IMR-90 (cell line): Measurements from ENCODE around the gene SIGLEC12. TPM values are rescaled to one million over a fixed set of nuclear protein-coding genes. Genes with fewer than 3 reads are reported as not detected.

Experiments used
- ATAC-seq: fragments of 200-7000 bp; cut with Tn5 transposase; 2 replicates; pipeline ENCODE4 v1.9.1; 2020; ENCODE audit warnings: low read depth, mild to moderate bottlenecking, moderate library complexity
- BruUV-seq: library from RNA; stranded (reverse); fragments of 400-500 nt; replicated peaks from 2 replicates; lab custom pipeline; 2021; lab: Mats Ljungman, UMichigan
- CTCF ChIA-PET: fragments of 300-600 bp; formaldehyde crosslinking; extraction: SDS; loops from one replicate; lab custom pipeline; 2021; ENCODE audit warnings: antibody characterized with exemption; lab: Yijun Ruan, JAX
- POLR2A ChIA-PET: fragments of 300-600 bp; sonication (Branson Sonifier 250); formaldehyde crosslinking; loops from one replicate; lab custom pipeline; 2022; ENCODE audit warnings: antibody characterized with exemption; ENCODE audit not compliant: unreplicated experiment; lab: Charles Lee
- DNase-seq: peaks from one replicate; pipeline ENCODE4 v3.0.0; 2013
- H2AFZ ChIP-seq: replicated peaks from 2 replicates; pipeline ENCODE3; 2013; ENCODE audit warnings: low read length, mild to moderate bottlenecking; ENCODE audit not compliant: poor library complexity
- H2AK5ac ChIP-seq: 2 replicates; pipeline ENCODE4 v1.6.1; 2013; ENCODE audit warnings: low read depth, low read length, inconsistent platforms
- H2AK9ac ChIP-seq: replicated peaks from 2 replicates; pipeline ENCODE3; 2013; ENCODE audit warnings: mild to moderate bottlenecking, low read depth, low read length, moderate library complexity; ENCODE audit not compliant: poor library complexity
- H2BK120ac ChIP-seq: 2 replicates; pipeline ENCODE4 v1.6.1; 2013; ENCODE audit warnings: low read depth, low read length, inconsistent platforms
- H2BK15ac ChIP-seq: 3 replicates; pipeline ENCODE4 v1.6.1; 2013; ENCODE audit warnings: low read depth, low read length, inconsistent platforms
- H2BK20ac ChIP-seq: 2 replicates; pipeline ENCODE4 v1.6.1; 2013; ENCODE audit warnings: low read depth, mild to moderate bottlenecking, inconsistent platforms, low read length, moderate library complexity
- H2BK5ac ChIP-seq: 2 replicates; pipeline ENCODE4 v1.6.1; 2013; ENCODE audit warnings: mild to moderate bottlenecking, low read depth, low read length, inconsistent platforms; ENCODE audit not compliant: poor library complexity, severe bottlenecking
- H3K14ac ChIP-seq: replicated peaks from 2 replicates; pipeline ENCODE4 v1.6.1; 2013; ENCODE audit warnings: low read depth, low read length, inconsistent platforms
- H3K18ac ChIP-seq: 2 replicates; pipeline ENCODE4 v1.6.1; 2013; ENCODE audit warnings: low read depth, low read length, control low read depth
- H3K23ac ChIP-seq: 2 replicates; pipeline ENCODE4 v1.6.1; 2013; ENCODE audit warnings: low read depth, low read length, inconsistent platforms
- H3K27ac ChIP-seq: 2 replicates; pipeline ENCODE4 v1.5.1; 2013; ENCODE audit warnings: mild to moderate bottlenecking, control low read depth, low read length; ENCODE audit not compliant: insufficient read depth
- H3K27me3 ChIP-seq: 2 replicates; pipeline ENCODE4 v1.6.1; 2013; ENCODE audit warnings: low read length; ENCODE audit not compliant: control insufficient read depth, insufficient read depth
- H3K36me3 ChIP-seq: 2 replicates; pipeline ENCODE4 v1.6.1; 2013; ENCODE audit warnings: low read length, mixed read lengths; ENCODE audit not compliant: control insufficient read depth, insufficient read depth
- H3K4ac ChIP-seq: 2 replicates; pipeline ENCODE4 v1.6.1; 2013; ENCODE audit warnings: low read depth, low read length, inconsistent platforms
- H3K4me1 ChIP-seq: 2 replicates; pipeline ENCODE4 v1.6.1; 2013; ENCODE audit warnings: low read length, mixed read lengths; ENCODE audit not compliant: control insufficient read depth, insufficient read depth
- H3K4me2 ChIP-seq: 2 replicates; pipeline ENCODE4 v1.6.1; 2013; ENCODE audit warnings: low read depth, mild to moderate bottlenecking, control low read depth, low read length, moderate library complexity
- H3K4me3 ChIP-seq: 2 replicates; pipeline ENCODE4 v1.5.1; 2013; ENCODE audit warnings: low read depth, mild to moderate bottlenecking, control low read depth, low read length, moderate library complexity; ENCODE audit not compliant: insufficient read depth
- H3K56ac ChIP-seq: 2 replicates; pipeline ENCODE4 v1.6.1; 2013; ENCODE audit warnings: low read length, inconsistent platforms; ENCODE audit not compliant: insufficient read depth; ENCODE audit errors: extremely low read depth
- H3K79me1 ChIP-seq, 2 experiments: 2 replicates each; pipeline ENCODE4 v1.6.1; 2013; ENCODE audit warnings: low read length in 2 of 2, inconsistent platforms in 1 of 2, low read depth in 1 of 2
- H3K9ac ChIP-seq: 2 replicates; pipeline ENCODE4 v1.6.1; 2013; ENCODE audit warnings: low read depth, low read length, control low read depth
- H3K9me1 ChIP-seq: 2 replicates; pipeline ENCODE4 v1.6.1; 2013; ENCODE audit warnings: low read length, inconsistent platforms; ENCODE audit not compliant: insufficient read depth
- H3K9me3 ChIP-seq: 2 replicates; pipeline ENCODE4 v1.6.1; 2013; ENCODE audit warnings: low read length; ENCODE audit not compliant: control insufficient read depth, insufficient read depth
- H4K20me1 ChIP-seq: 2 replicates; pipeline ENCODE4 v1.6.1; 2013; ENCODE audit warnings: low read length, inconsistent platforms; ENCODE audit not compliant: insufficient read depth
- H4K5ac ChIP-seq: 2 replicates; pipeline ENCODE4 v1.6.1; 2013; ENCODE audit warnings: mild to moderate bottlenecking, low read depth, low read length, control low read depth
- H4K8ac ChIP-seq, 2 experiments: 2 replicates each; pipeline ENCODE4 v1.6.1; 2013; ENCODE audit warnings: low read depth in 2 of 2, low read length in 2 of 2, control low read depth in 1 of 2, inconsistent platforms in 1 of 2
- H4K91ac ChIP-seq: 2 replicates; pipeline ENCODE4 v1.6.1; 2013; ENCODE audit warnings: low read depth, low read length, inconsistent platforms; ENCODE audit not compliant: insufficient read depth
- BHLHE40 ChIP-seq: fragments of 150-350 bp; IDR thresholded peaks from 2 replicates; pipeline ENCODE4 v1.6.1; 2016; ENCODE audit warnings: mild to moderate bottlenecking, low read depth, low read length
- CEBPB ChIP-seq: IDR thresholded peaks from 2 replicates; pipeline ENCODE4 v1.6.1; 2012; ENCODE audit warnings: low read depth, low read length, improper control_type of control experiment
- CHD1 ChIP-seq: IDR thresholded peaks from 2 replicates; pipeline ENCODE4 v1.6.1; 2012; ENCODE audit warnings: low read depth, low read length, improper control_type of control experiment
- FOS ChIP-seq: fragments of 150-350 bp; IDR thresholded peaks from 2 replicates; pipeline ENCODE4 v1.6.1; 2016; ENCODE audit warnings: low read depth, low read length
- MAFK ChIP-seq: IDR thresholded peaks from 2 replicates; pipeline ENCODE4 v1.6.1; 2012; ENCODE audit warnings: low read depth, low read length, improper control_type of control experiment
- MAZ ChIP-seq: IDR thresholded peaks from 2 replicates; pipeline ENCODE4 v1.6.1; 2012; ENCODE audit warnings: low read depth, mild to moderate bottlenecking, low read length, improper control_type of control experiment, moderate library complexity, borderline replicate concordance
- NFE2L2 ChIP-seq: fragments of 150-350 bp; IDR thresholded peaks from 2 replicates; pipeline ENCODE4 v1.6.1; 2016; ENCODE audit warnings: low read depth, mild to moderate bottlenecking, low read length
- POLR2A ChIP-seq: IDR thresholded peaks from 2 replicates; pipeline ENCODE4 v1.6.1; 2012; ENCODE audit warnings: mild to moderate bottlenecking, low read depth, low read length
- RAD21 ChIP-seq: IDR thresholded peaks from 2 replicates; pipeline ENCODE4 v1.6.1; 2012; ENCODE audit warnings: low read length, improper control_type of control experiment
- RCOR1 ChIP-seq: IDR thresholded peaks from 2 replicates; pipeline ENCODE4 v1.6.1; 2012; ENCODE audit warnings: mild to moderate bottlenecking, low read length, improper control_type of control experiment; ENCODE audit not compliant: insufficient replicate concordance
- RFX5 ChIP-seq: IDR thresholded peaks from 2 replicates; pipeline ENCODE4 v1.8.0; 2012; ENCODE audit warnings: low read depth, mild to moderate bottlenecking, low read length, moderate library complexity
- SMC3 ChIP-seq: fragments of 150-350 bp; IDR thresholded peaks from 2 replicates; pipeline ENCODE4 v1.6.1; 2016; ENCODE audit warnings: low read depth, mild to moderate bottlenecking, antibody characterized with exemption, low read length, moderate library complexity
- WGBS, 2 experiments: methylation state at CpG; one replicate each; pipeline versions ENCODE4 v1.1.5 to v1.1.7; 2013; ENCODE audit warnings: missing lambda C conversion rate in 2 of 2; ENCODE audit not compliant: insufficient read length in 1 of 2; ENCODE audit errors: extremely low coverage in 2 of 2; 5-methylcytosine and 5-hydroxymethylcytosine counted together
- dilution Hi-C: fragments of 300-500 bp; cut with HindIII; formaldehyde crosslinking; loops from one replicate; pipeline ENCODE4 v1.14.3; 2018; ENCODE audit warnings: low sequenced_read_pairs; ENCODE audit not compliant: unreplicated experiment
- in situ Hi-C: fragments of 300-500 bp; cut with MboI; formaldehyde crosslinking; loops from 3 replicates; pipeline ENCODE4 v1.14.3; 2019; ENCODE audit warnings: low sequenced_read_pairs, inconsistent platforms, mixed read lengths
- intact Hi-C: fragments of 100-400 bp; cut with micrococcal nuclease; formaldehyde crosslinking; loops from 2 replicates; pipeline ENCODE4 v1.10.0; 2022
- polyA plus RNA-seq, 3 experiments: library from polyadenylated mRNA; depleted of rRNA; stranded (reverse); fragments of >200 nt; gene quantifications; 2 replicates each; pipeline ENCODE4 v1.2.3, GENCODE V29; 2012; ENCODE audit warnings: low replicate concordance in 1 of 3
- total RNA-seq: library from RNA; depleted of rRNA; stranded (reverse); fragments of >200 nt; gene quantifications from 2 replicates; pipeline ENCODE4 v1.2.3, GENCODE V29; 2012
- TF ChIP-seq, protein P1 (sequence below): fragments of 150-350 bp; IDR thresholded peaks from 2 replicates; pipeline ENCODE4 v1.6.1; 2016; ENCODE audit warnings: low read depth, mild to moderate bottlenecking, low read length, moderate library complexity, borderline replicate concordance
- TF ChIP-seq, protein P2 (sequence below): fragments of 150-350 bp; IDR thresholded peaks from 2 replicates; pipeline ENCODE4 v1.6.1; 2017; ENCODE audit warnings: mild to moderate bottlenecking, antibody characterized with exemption, low read length, low read depth
- TF ChIP-seq, protein P3 (sequence below): conservative IDR thresholded peaks from 2 replicates; pipeline ENCODE4 v1.5.1; 2012; ENCODE audit warnings: mild to moderate bottlenecking, low read depth, low read length, improper control_type of control experiment

SIGLEC12 gene
- total and polyA plus RNA-seq, 2 of the 4 experiments (the other 2 are of a cell fraction): not detected

DNA sequence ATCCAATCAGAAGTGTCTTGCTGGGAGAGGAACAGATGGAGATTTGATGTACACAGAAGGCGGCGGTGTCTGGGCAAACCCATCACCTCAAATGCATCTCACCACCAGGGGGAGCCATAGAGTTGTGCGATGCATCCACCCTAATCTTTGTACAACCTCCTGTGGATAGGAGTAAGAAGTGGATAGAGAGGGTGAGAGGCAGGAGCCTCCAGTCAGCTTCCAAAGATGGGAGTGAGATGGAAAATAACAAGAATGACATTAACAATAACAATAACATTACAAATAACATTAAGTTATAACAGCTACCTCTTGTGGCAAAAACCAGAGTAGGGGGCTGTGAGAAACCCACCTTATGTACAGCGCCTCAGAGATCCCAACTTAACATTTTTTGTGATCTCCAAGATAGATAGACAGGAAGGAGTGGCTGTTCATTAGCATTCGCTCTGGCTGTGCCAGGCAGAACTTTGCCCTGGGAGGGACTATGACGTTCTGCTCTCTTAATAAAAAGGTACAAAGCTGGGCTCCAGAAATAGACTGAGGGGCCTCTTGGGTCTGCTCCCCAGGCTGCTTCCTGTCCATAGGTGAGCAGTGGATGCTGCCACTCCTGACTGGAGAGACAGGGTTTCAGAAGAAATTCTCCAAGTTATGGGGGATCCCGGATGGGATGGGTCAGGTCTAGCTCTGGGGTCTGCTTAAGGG is 28.4 kb downstream of the SIGLEC12 start:
- H2AK5ac ChIP-seq: no peak overlapping the region
- no peaks in the 10 kb centered on the region for H4K20me1 ChIP-seq
- H3K27me3 ChIP-seq: no peaks in the 10 kb centered on the region
- no peak overlapping the region for H4K8ac ChIP-seq
- H3K4me2 ChIP-seq: no peak overlapping the region
- DNase-seq (peak; percentile 59), ATAC-seq (peak; percentile 88)
- no peaks in the 10 kb centered on the region for H3K79me1 ChIP-seq
- no peak overlapping the region for H2BK20ac ChIP-seq
- H3K27ac ChIP-seq: no peak overlapping the region
- ChIA-PET CTCF (interaction anchor here (0.6 to 3.4 kb wide), 5 partner anchors 9 to 305 kb away, joined by 3 to 27 read pairs (median 5); no protein-coding TSS in a partner anchor), POLR2A (no interaction called here)
- no peak overlapping the region for H3K4me3 ChIP-seq
- H2AK9ac ChIP-seq: no peak overlapping the region
- H3K9me1 ChIP-seq: no peaks in the 10 kb centered on the region
- no TSS peak for BruUV-seq
- intact Hi-C loops (loop anchor here (1.0 kb wide), 4 partner anchors 135 to 304 kb away; no protein-coding TSS in a partner anchor), in situ Hi-C loops (loop anchor here (5.0 kb wide), 1 partner anchor 184 kb away; no protein-coding TSS in a partner anchor), dilution Hi-C loops (no loop called here)
- H3K9me3 ChIP-seq: no peaks in the 10 kb centered on the region
- H4K5ac ChIP-seq: no peak overlapping the region
- H4K91ac ChIP-seq: no peak overlapping the region
- H2BK120ac ChIP-seq: no peak overlapping the region
- H3K4ac ChIP-seq: no peak overlapping the region
- no peaks in the 10 kb centered on the region for H3K4me1 ChIP-seq
- H3K56ac ChIP-seq: no peak overlapping the region
- H3K18ac ChIP-seq: no peak overlapping the region
- no peak overlapping the region for H2BK5ac ChIP-seq
- no peak overlapping the region for H3K23ac ChIP-seq
- H3K9ac ChIP-seq: no peak overlapping the region
- WGBS, 2 experiments: 20% methylated on average over 1 of the region's 7 CpGs; no CpG with 5 or more reads in 1 of the 2 experiments
- H2BK15ac ChIP-seq: no peak overlapping the region
- no peaks in the 10 kb centered on the region for H3K36me3 ChIP-seq
- H2AFZ ChIP-seq: no peak overlapping the region
- H3K14ac ChIP-seq: no peak overlapping the region
- TF ChIP-seq CEBPB (no peak), MAZ (no peak), POLR2A (no peak), CHD1 (no peak), SMC3 (peak; percentile 81), RFX5 (no peak), NFE2L2 (no peak), MAFK (no peak), FOS (no peak), BHLHE40 (no peak), RAD21 (peak; percentile 75), RCOR1 (no peak)
- TF ChIP-seq, protein P1, sequence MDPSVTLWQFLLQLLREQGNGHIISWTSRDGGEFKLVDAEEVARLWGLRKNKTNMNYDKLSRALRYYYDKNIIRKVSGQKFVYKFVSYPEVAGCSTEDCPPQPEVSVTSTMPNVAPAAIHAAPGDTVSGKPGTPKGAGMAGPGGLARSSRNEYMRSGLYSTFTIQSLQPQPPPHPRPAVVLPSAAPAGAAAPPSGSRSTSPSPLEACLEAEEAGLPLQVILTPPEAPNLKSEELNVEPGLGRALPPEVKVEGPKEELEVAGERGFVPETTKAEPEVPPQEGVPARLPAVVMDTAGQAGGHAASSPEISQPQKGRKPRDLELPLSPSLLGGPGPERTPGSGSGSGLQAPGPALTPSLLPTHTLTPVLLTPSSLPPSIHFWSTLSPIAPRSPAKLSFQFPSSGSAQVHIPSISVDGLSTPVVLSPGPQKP: no peak
- TF ChIP-seq, protein P2, sequence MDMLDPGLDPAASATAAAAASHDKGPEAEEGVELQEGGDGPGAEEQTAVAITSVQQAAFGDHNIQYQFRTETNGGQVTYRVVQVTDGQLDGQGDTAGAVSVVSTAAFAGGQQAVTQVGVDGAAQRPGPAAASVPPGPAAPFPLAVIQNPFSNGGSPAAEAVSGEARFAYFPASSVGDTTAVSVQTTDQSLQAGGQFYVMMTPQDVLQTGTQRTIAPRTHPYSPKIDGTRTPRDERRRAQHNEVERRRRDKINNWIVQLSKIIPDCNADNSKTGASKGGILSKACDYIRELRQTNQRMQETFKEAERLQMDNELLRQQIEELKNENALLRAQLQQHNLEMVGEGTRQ: no peak
- TF ChIP-seq, protein P3, sequence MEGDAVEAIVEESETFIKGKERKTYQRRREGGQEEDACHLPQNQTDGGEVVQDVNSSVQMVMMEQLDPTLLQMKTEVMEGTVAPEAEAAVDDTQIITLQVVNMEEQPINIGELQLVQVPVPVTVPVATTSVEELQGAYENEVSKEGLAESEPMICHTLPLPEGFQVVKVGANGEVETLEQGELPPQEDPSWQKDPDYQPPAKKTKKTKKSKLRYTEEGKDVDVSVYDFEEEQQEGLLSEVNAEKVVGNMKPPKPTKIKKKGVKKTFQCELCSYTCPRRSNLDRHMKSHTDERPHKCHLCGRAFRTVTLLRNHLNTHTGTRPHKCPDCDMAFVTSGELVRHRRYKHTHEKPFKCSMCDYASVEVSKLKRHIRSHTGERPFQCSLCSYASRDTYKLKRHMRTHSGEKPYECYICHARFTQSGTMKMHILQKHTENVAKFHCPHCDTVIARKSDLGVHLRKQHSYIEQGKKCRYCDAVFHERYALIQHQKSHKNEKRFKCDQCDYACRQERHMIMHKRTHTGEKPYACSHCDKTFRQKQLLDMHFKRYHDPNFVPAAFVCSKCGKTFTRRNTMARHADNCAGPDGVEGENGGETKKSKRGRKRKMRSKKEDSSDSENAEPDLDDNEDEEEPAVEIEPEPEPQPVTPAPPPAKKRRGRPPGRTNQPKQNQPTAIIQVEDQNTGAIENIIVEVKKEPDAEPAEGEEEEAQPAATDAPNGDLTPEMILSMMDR: peak; percentile 69
